HG03025 (cell line): ENCODE measurements around the gene TMC4.
"Not testable (repeated sequence)": the region's sequence is repeated elsewhere in the genome, so short reads cannot be mapped to it uniquely, and the experiment has no call there.

Experiments
- ATAC-seq: cut with Tn5 transposase; IDR thresholded peaks from one replicate; pipeline ENCODE4 v1.9.1; 2021; ENCODE audit warnings: mild to moderate bottlenecking, moderate library complexity; ENCODE audit not compliant: unreplicated experiment, low FRiP score

The TMC4 gene

GRCh38 chr19:54180691-54181091 is 7.7 kb upstream of the TMC4 start:
- ATAC-seq = no peak

GRCh38 chr19:54179921-54180461 is 7.0 kb upstream of the TMC4 start:
- ATAC-seq = no peak

DNA sequence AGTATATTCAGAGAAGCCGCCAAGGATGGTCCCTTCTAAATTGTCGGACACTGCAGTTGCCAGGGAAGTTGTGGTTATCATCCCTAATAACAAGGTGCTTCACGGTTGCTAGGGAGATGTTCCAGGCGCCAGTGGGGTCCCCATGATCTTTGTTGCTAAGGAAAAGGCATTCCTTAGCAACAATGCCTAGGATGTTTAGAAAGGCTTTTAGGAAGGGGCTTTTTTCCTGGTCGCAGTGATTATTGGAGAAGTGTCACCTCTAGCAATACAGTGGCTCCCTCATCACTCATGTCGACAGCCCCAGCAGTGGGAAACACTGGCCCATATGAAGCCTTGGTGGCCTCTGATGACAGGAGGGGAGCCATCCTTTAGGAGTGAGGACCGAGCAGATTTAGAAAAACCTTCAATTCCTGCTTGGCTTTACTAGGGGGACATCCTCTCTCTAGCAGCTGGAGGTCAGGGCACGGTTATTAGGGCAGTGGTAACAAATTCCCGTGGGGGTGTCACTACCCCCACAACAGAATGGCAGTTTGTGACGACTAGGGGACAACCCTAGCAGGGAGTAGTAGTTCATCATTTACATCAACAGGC is 6.4 kb upstream of the TMC4 start:
- ATAC-seq = no peak

DNA sequence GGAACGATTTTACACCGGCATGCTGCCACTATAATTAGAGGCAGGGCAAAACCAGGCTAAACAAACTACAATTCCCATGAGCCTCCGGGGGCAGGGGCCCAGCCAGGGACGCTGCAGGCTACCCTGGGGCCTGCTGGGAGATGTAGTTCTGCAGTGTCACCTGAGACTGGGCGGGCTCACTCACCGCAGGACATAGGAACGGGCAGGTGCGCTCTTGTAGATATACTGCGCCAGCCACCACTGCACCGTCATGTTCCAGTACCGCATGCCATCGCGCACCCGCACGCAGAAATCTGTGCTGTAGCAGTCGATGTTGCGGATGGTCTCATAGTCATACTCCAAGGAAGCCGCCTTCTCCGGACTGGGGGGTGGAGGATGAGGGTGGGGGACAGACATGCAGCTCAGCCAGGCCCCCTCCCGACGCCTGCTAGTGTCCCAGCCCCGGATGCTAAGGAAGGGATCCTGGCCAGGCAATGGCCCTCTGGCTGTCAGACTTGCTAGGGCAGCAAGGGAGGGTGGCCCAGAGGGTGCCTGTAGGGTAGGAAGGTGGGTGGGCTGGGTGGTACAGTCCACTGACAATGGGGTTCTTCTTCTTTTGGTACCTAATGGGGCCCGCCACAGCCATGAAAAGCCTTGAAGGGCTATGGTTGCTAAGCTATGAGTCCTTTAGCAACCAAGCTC is 5.8 kb upstream of the TMC4 start:
- ATAC-seq = no peak

GRCh38 chr19:54173951-54174834 is 1.2 kb upstream of the TMC4 start:
- no peak for ATAC-seq

- ATAC-seq = no peak
Measured at GRCh38 chr19:54173359-54173699, 369 bp upstream of the TMC4 start.

- ATAC-seq = not testable (repeated sequence)
Measured at GRCh38 chr19:54171736-54172431, 1.1 kb downstream of the TMC4 start.

DNA sequence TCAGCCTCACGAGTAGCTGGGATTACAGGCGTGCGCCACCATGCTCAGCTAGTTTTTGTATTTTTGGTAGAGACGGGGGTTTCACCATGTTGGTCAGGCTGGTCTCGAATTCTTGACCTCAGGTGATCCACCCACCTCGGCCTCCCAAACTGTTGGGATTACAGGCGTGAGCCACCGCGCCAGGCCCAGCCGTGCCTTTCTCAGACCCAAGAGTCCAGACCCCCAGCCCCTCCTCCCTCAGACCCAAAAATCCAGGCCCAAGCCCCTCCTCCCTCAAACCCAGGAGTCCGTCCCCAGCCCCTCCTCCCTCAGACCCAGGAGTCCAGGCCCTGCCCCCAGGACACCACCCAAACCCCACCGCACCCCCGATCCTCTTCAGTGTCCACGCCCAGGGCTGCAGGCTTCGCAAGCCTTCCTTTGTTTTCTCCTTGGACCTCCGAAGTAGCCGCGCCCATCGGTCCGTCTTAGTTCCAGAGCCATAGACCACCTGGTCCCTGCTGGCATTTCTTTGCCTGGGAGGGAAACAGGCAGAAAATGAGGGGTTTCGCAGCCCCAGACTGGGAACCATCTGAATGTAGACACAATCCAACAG is 3.7 kb downstream of the TMC4 start:
- ATAC-seq = no peak

DNA sequence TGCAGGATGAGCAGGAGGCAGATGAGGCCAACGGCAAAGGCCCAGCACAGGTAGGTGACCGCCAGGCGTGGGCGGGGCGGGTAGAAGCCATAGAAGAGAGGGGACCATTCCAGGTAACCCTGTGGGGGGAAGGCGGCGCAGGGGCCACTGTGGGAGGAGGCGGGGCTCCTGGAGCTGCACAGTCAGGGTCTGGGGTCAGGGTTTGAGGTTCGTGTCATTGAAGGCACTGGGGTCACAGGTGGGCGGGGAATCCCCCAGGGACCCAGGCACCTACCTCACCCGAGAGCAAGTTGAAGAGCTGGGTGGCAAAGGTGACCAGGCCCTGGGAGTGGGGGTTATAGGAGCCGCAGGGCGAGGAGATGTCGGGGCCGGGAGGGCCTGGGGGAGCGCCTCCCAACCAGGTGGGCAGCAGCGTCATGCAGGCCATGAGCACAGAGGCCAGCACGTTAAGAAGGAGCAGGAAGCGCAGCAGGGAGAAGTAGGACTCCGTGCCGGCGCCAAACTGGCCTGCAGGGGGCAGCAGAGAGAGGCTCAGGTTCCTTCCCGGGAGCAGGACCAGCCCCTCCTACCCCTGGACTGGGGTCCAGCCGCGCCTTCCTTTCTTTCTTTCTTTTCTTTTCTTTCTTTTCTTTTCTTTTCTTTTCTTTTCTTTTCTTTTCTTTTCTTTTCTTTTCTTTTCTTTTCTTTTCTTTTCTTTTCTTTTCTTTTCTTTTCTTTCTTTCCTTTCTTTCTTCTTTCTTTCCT is 4.6 kb downstream of the TMC4 start:
- ATAC-seq = no peak

DNA sequence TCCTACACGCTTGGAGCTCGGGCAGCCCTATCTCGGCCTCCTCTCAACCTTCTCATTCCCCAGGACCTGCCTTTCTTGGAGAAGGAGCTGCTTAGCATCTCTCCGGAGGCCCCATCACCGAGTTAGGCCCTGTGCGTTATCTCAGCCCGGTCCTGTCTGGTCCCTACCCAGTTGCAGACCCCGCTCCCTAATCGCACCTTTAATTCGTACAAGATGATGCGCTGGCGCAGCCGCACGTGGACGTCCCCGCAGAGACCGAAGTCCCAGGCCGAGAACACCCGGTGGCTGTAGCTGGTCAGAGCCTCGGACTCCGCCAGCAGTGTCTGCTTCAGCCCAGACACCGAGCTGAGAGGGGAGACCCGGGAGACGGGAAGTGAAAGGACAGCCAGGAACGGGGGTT is 7.7 kb downstream of the TMC4 start:
- ATAC-seq = no peak

- no peak for ATAC-seq
Measured at GRCh38 chr19:54164369-54165068, 8.4 kb downstream of the TMC4 start.

GRCh38 chr19:54162884-54163283 is 10.1 kb downstream of the TMC4 start:
- no peak for ATAC-seq

GRCh38 chr19:54162241-54162805 is 10.6 kb downstream of the TMC4 start:
- ATAC-seq = no peak

GRCh38 chr19:54160854-54161253 is 12.1 kb downstream of the TMC4 start:
- ATAC-seq = no peak

DNA sequence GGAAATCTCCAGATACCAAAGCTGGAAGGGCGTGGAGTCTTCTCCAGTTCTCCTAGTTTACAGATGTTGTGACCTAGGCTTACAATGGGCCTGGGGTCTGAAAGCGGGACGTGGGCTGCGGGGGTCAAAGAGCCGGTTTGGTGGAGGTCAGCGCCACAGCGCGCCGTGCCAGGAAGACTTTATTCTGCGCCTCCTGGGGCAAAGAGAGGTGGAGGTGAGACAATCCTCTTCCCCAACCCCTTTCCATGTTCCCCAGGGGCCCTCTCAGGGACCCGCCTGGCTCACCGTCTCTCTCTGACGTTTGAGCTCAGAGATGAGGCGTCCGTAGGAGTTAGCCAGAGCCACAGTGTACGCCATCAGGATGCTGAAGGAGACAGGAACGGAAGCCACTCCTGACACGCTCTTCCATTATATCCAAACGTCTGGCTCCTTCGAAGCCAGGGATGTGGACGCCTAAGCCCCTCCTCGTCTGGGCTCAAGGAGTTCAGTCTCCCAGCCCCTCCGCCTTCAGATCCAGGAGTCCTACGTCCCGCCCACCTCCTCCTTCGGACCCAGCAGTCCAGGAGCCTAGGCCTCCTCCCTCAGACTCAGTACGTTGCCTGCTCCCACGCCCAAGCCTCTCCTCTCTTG is 12.7 kb downstream of the TMC4 start:
- ATAC-seq = no peak

DNA sequence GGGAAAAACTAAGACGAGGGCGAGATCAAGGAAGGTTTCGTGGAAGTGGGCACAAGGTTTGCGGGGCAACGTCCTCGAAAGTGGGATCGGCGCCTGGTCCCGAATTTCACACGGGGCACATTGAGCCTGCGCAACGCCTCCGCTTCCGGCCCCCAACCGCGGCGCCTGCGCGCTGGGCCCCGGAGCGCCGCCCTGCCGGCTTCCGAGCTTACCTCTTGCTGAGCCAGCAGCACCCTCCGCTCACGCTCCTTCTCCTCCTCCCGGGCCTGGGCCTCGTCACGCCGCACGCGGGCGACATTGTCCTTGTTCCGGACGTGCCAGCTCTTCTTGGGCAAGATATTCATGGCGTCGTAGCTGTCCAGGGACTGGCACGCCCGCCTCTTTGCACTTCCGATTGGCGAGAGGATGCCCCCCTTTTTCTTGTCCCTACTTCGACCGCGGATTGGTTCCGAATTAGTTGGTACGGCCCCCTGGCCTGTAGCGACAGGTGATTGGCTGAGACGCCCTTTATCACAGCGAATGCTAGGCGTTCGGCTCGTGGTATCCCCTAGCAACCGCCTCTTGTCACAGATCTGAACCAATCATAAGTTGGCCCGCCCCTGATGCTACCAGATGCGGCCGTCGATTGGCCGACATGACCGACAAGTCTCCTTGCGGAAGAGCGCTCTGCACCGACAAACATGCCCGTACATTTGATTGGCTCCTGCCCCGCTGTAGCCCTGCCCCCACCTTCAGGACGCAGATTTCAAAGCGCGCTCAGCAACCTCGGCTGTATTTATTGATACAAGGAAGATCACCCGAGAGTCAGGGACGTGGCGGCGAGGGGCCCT is 13.4 kb downstream of the TMC4 start, which contains the start of gene LENG1:
Gene LENG1 (minus strand): TSS at position 370 of the 830 bp plus-strand sequence. CDS start 26 bp downstream, at position 344.
- ATAC-seq = peak; percentile 80

DNA sequence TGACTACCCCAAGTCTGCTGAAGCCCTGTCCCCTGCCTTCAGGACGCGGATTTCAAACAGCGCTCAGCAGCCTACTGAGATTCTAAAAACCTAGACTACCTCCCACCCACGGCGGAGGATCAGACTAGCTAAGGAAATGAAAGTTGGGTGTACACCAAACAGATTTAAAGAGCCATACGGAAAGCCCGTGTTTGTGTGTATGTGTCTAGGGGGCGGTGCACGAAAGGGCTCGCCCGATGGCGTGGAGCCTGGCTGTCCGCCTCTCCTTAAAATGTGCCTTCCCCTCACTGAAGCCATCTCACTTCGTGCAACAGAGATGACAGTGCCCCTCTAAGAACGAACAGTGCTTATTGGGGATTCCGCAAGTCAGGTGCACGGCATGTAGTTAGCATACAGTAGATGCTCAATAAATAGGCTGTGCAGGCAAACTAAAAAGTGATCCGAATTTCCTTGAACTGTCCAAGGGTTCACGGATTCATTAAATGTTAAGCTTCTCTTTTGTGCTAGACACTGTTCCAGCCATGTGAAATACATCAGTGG is 14.1 kb downstream of the TMC4 start:
- ATAC-seq = no peak
